ENCODE measurements around the gene RAB9A.

GRCh38 chrX:13711141-13711540 lies 22.2 kb downstream of the RAB9A start:
- no peak for TF ChIP-seq POLR2A (IDR thresholded peaks at IDR 0.05)
- no peak for TF ChIP-seq CTCF (IDR thresholded peaks at IDR 0.05)

Data from right lobe of liver (tissue), 4 donors.